Kidney (tissue), 14 donors: ENCODE measurements around the gene HECTD4. TPM values are rescaled to one million over a fixed set of nuclear protein-coding genes. Genes with fewer than 3 reads are reported as not detected.
"Not testable (repeated sequence)": the region's sequence is repeated elsewhere in the genome, so short reads cannot be mapped to it uniquely, and the experiment has no call there.

ENCODE experiments used
- DNase-seq, 5 donors: peaks; one replicate each; pipeline ENCODE4 v3.0.0-alpha.2; 2013 to 2020
- FAIRE-seq: peaks from 2 replicates; lab custom pipeline; 2012; peaks lifted over from hg19 to GRCh38; lab: Jason Lieb, UNC
- H3K27ac ChIP-seq, 2 donors: one replicate each; pipeline ENCODE4 v1.7.0; 2013; ENCODE audit warnings: low read depth in 2 of 2, low read length in 2 of 2, inconsistent platforms in 1 of 2
- H3K27me3 ChIP-seq: one replicate; pipeline ENCODE4 v1.7.1; 2013; ENCODE audit warnings: low read length, inconsistent platforms; ENCODE audit not compliant: control insufficient read depth, insufficient read depth
- H3K36me3 ChIP-seq, 3 donors: one replicate each; pipeline versions ENCODE4 v1.7.0 to v1.7.1; 2013; ENCODE audit warnings: low read length in 3 of 3, control low read depth in 1 of 3, inconsistent platforms in 1 of 3; ENCODE audit not compliant: insufficient read depth in 3 of 3, control insufficient read depth in 2 of 3
- H3K4me1 ChIP-seq, 3 donors: one replicate each; pipeline versions ENCODE4 v1.7.0 to v1.7.1; 2013; ENCODE audit warnings: low read length in 3 of 3, inconsistent platforms in 1 of 3, low read depth in 1 of 3; ENCODE audit not compliant: control insufficient read depth in 2 of 3, insufficient read depth in 2 of 3
- H3K4me3 ChIP-seq, 3 donors: one replicate each; pipeline versions ENCODE4 v1.7.0 to v1.8.1; 2013; ENCODE audit warnings: low read length in 3 of 3, control low read depth in 1 of 3, inconsistent platforms in 1 of 3
- H3K9ac ChIP-seq, 3 donors: one replicate each; pipeline versions ENCODE4 v1.7.0 to v1.7.1; 2013; ENCODE audit warnings: low read length in 3 of 3, control low read depth in 1 of 3, inconsistent platforms in 1 of 3
- H3K9me3 ChIP-seq, 3 donors: one replicate each; pipeline versions ENCODE4 v1.7.0 to v1.7.1; 2013; ENCODE audit warnings: low read length in 3 of 3, control low read depth in 1 of 3, inconsistent platforms in 1 of 3; ENCODE audit not compliant: control insufficient read depth in 2 of 3, insufficient read depth in 1 of 3
- CTCF ChIP-seq: IDR thresholded peaks from 3 replicates; pipeline ENCODE4 v1.5.1; 2012; ENCODE audit warnings: mild to moderate bottlenecking, moderate library complexity, borderline replicate concordance; ENCODE audit not compliant: insufficient read depth; ENCODE audit errors: extremely low read depth
- intact Hi-C: fragments of 100-400 bp; cut with DNase I; formaldehyde crosslinking; loops from one replicate; pipeline ENCODE4 v1.11.1; 2022
- polyA plus RNA-seq: library from polyadenylated mRNA; stranded (reverse); fragments of 350-450 nt; fragmentation: Illumina TruSeq; extraction: RNeasy Lipid Tissue Mini Kit (QIAGEN cat#74804); gene quantifications from one replicate; pipeline ENCODE4 v1.2.3, GENCODE V29; 2014; ENCODE audit warnings: low read depth, low replicate concordance; ENCODE audit not compliant: insufficient read depth
- total RNA-seq: library from RNA; stranded (reverse); fragmentation: NEBNext Ultra II Directional; extraction: Animal tissue kit (Norgen Biotek cat#: 25700); gene quantifications from one replicate; pipeline ENCODE4 v1.2.1, GENCODE V29; 2021
- donor health status: control.
- donor health status: control.
- donor health status: control.
- donor health status: control.
- donor health status: control.
- donor health status: DM: yes; HTN: yes; CAD: no.
- donor health status: Normal renal cell carcinoma (clear cell type).

HECTD4 gene
- total and polyA plus RNA-seq, 2 donors from 2014 or later, result 15.6 to 53.1 TPM

DNA sequence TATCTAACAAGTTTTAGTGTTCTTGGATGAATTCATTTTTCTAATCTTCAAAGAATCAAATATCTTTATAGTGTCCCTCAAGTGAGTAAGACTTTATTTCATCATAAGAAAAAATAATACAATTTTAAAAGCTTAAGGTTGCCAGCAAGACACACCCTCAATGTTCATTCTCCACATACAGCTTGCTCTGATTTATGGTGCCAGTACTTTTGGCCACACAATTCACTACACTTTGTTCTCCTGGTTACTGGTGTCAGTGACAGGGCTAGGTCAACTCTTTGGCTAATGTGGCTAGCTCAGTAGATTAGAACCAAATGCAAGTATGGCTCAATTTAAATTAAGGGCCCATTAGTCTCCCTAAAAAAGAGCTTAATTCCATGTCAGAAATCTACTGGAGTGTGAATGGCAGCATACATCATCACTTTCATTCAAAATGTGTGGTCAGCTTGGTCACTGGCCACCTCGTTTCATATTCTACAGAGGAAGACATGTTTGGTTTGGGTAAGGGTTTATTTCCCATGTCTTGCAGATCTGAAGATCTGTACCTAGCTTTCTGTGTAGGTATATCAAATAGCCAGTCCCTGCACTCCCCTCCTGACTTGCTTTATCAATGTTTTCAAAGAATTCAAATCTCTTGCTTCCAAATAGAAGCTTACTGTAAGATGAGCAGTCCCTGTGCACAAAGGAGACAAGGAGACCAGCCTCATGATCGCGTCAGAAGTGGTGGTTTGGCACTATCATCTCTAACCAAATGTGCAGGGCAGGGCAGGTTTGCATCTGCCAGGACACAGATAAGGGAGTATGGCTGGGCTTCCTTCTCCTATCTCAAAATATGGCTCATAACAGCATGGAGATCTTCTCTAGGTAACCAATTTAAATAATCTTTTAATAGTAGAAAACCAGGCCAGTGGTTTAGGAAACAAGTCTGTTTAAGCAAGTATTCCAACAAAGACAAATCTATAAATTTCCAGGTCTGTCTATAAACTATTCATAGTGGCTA lies 31.3 kb downstream of the HECTD4 start:
- DNase-seq, result no peak
- Histone ChIP-seq H3K9ac (no peak overlapping the region), H3K36me3 (no peaks in the 10 kb centered on the region), H3K27me3 (no peaks in the 10 kb centered on the region), H3K4me1 (no peaks in the 10 kb centered on the region), H3K27ac (no peak overlapping the region), H3K9me3 (no peaks in the 10 kb centered on the region), H3K4me3 (no peak overlapping the region)
- TF ChIP-seq CTCF, result no peak
- no peak for FAIRE-seq
- intact Hi-C loops, result no loop called here

- FAIRE-seq (no peak), DNase-seq (no peak)
- no peaks in the 10 kb centered on the region for H3K9me3 ChIP-seq
- H3K27me3 ChIP-seq, result no peaks in the 10 kb centered on the region
- no peaks in the 10 kb centered on the region for H3K4me1 ChIP-seq
- no peak overlapping the region for H3K9ac ChIP-seq
- no peak overlapping the region for H3K4me3 ChIP-seq
- H3K27ac ChIP-seq, result no peak overlapping the region
- TF ChIP-seq CTCF, result no peak
- H3K36me3 ChIP-seq, result no peaks in the 10 kb centered on the region
- intact Hi-C loops, result no loop called here
Measured at GRCh38 chr12:112349431-112349830, 32.8 kb downstream of the HECTD4 start.

- H3K9me3 ChIP-seq, H3K27me3 ChIP-seq, FAIRE-seq, intact Hi-C loops, H3K27ac ChIP-seq, H3K36me3 ChIP-seq, DNase-seq, H3K4me3 ChIP-seq, H3K9ac ChIP-seq, H3K4me1 ChIP-seq: not testable (repeated sequence)
Measured at GRCh38 chr12:112348926-112349325, 33.3 kb downstream of the HECTD4 start.

GRCh38 chr12:112347581-112347982 lies 34.6 kb downstream of the HECTD4 start:
- intact Hi-C loops, result no loop called here
- no peak for FAIRE-seq
- H3K27ac ChIP-seq, result no peak overlapping the region
- H3K9ac ChIP-seq, result no peak overlapping the region
- TF ChIP-seq CTCF, result no peak
- no peaks in the 10 kb centered on the region for H3K27me3 ChIP-seq
- no peaks in the 10 kb centered on the region for H3K9me3 ChIP-seq
- DNase-seq, result no peak
- no peaks in the 10 kb centered on the region for H3K36me3 ChIP-seq
- H3K4me3 ChIP-seq, result no peak overlapping the region
- no peaks in the 10 kb centered on the region for H3K4me1 ChIP-seq
